Measurements from ENCODE around the gene STAB1.

Gene STAB1

DNA sequence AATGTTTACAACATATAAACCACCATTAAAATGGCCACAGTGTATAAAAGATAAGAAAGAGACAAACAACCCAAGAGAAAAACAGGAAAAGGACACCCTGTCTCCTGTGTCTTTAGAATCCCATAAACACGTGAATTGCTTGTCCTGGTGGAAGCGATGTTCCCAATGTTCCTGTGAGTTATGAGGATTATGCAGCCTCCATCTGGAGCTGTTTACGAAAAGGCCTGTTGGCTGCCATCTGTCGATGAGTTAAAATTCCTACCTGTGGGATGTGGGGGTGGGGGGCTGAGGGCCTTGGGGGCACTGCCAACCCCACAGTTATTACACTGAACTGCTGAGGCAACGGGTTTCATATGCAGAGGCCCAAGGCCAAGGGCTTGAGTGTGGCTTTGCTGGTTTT is 26.1 kb upstream of the STAB1 start:
- Histone ChIP-seq H3K9me3 (ENCODE audit: control insufficient read depth, low read depth, low read length) (no peaks in the 10 kb centered on the region), H3K27ac (ENCODE audit: low read length) (no peak overlapping the region), H3K27me3 (ENCODE audit: control insufficient read depth, insufficient read depth, low read length) (no peaks in the 10 kb centered on the region), H3K9ac (ENCODE audit: low read length) (no peak overlapping the region), H3K4me3 (ENCODE audit: low read length) (no peak overlapping the region), H3K36me3 (ENCODE audit: control insufficient read depth, low read depth, low read length) (peaks cover 32% of the 10 kb centered on the region), H3K4me1 (ENCODE audit: control insufficient read depth, low read depth, low read length) (no peaks in the 10 kb centered on the region)

DNA sequence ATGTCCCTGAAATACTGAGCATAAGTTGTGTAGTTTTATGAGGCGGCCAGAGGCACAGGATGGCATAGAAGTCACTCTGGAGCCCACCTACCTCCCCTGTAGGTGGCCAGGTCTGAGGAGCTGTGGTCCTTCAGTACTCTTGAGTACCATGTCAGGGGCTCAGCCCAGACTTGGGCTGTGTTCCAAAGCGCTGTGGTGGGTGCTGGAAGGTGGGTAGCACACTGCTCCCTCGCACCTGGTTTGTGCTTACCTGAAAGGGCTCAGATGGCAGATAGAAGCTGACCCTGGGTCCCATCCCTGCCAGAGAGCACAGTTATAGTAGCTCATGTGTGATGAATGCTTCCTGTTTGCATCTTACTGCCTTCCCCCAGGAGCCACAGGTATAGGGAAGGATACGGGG is 24.2 kb upstream of the STAB1 start:
- Histone ChIP-seq H3K36me3 (ENCODE audit: control insufficient read depth, low read depth, low read length) (peaks cover 46% of the 10 kb centered on the region), H3K4me1 (ENCODE audit: control insufficient read depth, low read depth, low read length) (no peaks in the 10 kb centered on the region), H3K4me3 (ENCODE audit: low read length) (no peak overlapping the region), H3K27me3 (ENCODE audit: control insufficient read depth, insufficient read depth, low read length) (no peaks in the 10 kb centered on the region), H3K27ac (ENCODE audit: low read length) (no peak overlapping the region), H3K9ac (ENCODE audit: low read length) (no peak overlapping the region), H3K9me3 (ENCODE audit: control insufficient read depth, low read depth, low read length) (no peaks in the 10 kb centered on the region)

DNA sequence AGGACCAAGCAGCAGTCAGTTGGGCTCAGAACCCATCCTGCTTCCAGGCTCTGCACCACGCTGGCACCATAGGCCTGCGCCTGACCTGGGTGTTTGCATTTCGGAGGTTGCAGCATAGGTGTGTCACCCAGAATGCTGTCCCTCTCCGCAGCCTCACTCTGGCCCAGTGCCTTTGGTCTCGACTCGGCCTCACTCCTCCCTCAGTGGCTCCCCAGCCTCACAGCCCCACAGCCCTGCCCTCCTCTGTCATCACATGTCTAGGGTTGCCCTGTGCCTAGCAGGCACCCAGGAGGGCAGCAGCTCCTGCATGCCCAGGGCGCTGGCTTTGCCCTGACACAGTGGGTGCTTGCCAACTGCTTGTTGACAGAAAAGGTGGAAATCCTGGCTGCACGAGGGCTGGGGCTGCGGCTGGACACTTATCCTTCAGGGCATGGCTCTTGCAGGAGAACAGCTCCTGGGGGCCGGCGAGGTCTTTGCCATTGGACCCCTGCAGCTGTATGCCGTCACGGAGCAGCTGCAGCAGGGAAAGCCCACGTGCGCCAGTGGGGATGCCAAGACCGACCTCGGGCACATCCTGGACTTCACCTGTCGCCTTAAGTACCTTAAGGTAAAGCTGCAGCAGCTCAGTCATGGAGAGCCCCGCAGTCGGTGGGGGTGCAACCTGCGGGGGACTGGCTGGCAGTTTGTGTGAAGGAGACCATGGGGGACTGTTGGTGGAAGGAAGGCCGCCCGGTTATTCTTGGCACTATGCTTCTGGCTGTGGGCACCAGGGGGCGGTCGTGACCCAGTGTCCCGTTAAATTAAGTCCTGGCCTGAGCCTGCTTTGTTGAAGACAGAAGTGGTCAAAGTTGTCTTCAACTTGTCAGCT is 23.5 kb upstream of the STAB1 start:
- no peak overlapping the region for H3K27ac ChIP-seq (ENCODE audit: low read length)
- H3K36me3 ChIP-seq (ENCODE audit: control insufficient read depth, low read depth, low read length) = peaks cover 53% of the 10 kb centered on the region

DNA sequence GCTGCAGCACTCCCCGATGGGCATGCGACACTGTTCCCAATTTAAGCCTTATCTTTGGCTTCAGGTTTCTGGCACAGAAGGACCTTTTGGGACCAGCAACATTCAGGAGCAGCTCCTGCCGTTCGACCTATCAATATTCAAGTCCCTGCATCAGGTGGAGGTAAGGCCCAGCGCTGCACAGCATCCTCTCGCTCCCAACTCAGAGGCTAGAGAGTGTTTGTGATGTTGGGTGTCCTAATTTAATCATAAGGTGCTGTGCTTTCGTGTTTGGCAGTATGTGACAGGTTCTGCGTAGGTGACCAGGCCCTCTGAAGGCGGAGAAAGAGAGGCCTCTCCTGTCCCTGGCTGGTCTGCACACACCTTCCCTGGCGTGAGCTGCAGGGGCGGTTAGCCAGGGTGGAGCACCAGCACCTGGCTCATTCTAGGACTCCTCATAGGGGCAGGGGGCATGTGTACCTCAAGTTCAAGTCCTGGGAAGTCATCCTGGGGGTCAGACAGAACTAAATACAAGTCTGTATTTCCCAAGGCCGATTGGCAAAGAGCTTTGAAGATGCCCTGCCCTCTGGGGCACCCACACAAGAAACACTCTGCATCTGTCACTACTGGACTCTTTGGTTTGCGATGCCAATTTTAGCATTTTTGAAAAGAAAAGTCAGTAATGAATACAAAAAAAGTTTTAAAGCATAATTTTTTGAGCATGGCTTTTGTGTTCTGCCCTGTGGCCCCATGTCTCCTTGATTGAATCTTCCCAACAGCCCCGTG is 22.7 kb upstream of the STAB1 start:
- no peak overlapping the region for H3K27ac ChIP-seq (ENCODE audit: low read length)
- no peaks in the 10 kb centered on the region for H3K4me1 ChIP-seq (ENCODE audit: control insufficient read depth, low read depth, low read length)
- peaks cover 61% of the 10 kb centered on the region for H3K36me3 ChIP-seq (ENCODE audit: control insufficient read depth, low read depth, low read length)
- no peak overlapping the region for H3K4me3 ChIP-seq (ENCODE audit: low read length)
- H3K9ac ChIP-seq (ENCODE audit: low read length) = no peak overlapping the region
- H3K9me3 ChIP-seq (ENCODE audit: control insufficient read depth, low read depth, low read length) = no peaks in the 10 kb centered on the region
- no peaks in the 10 kb centered on the region for H3K27me3 ChIP-seq (ENCODE audit: control insufficient read depth, insufficient read depth, low read length)

More for the DNA sequence above, 23.5 kb upstream of the STAB1 start:
- Histone ChIP-seq H3K4me3 (ENCODE audit: low read length) (no peak overlapping the region), H3K9ac (ENCODE audit: low read length) (no peak overlapping the region), H3K27me3 (ENCODE audit: control insufficient read depth, insufficient read depth, low read length) (no peaks in the 10 kb centered on the region), H3K4me1 (ENCODE audit: control insufficient read depth, low read depth, low read length) (no peaks in the 10 kb centered on the region), H3K9me3 (ENCODE audit: control insufficient read depth, low read depth, low read length) (no peaks in the 10 kb centered on the region)

DNA sequence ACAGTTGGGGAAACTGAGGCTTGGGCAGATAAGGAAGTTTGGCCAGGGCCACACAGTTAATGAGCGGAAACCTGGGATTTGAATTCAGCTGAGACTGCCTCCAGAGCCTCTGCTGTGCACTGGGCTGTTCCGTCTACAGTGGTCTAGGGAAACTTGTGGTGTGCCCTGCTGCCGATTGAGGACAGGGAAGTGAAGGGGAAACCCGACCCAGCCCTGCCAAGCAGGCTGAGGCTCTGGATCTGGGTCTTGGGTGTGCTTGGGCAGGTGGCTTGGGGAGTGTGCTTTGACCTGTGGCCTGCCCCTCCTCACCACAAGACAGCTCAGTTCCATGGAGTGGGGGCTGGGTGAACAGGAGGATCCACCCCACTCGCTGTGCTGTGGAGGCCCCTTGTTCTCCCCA is 22.1 kb upstream of the STAB1 start:
- Histone ChIP-seq H3K9ac (ENCODE audit: low read length) (no peak overlapping the region), H3K27ac (ENCODE audit: low read length) (no peak overlapping the region), H3K36me3 (ENCODE audit: control insufficient read depth, low read depth, low read length) (peaks cover 63% of the 10 kb centered on the region)

DNA sequence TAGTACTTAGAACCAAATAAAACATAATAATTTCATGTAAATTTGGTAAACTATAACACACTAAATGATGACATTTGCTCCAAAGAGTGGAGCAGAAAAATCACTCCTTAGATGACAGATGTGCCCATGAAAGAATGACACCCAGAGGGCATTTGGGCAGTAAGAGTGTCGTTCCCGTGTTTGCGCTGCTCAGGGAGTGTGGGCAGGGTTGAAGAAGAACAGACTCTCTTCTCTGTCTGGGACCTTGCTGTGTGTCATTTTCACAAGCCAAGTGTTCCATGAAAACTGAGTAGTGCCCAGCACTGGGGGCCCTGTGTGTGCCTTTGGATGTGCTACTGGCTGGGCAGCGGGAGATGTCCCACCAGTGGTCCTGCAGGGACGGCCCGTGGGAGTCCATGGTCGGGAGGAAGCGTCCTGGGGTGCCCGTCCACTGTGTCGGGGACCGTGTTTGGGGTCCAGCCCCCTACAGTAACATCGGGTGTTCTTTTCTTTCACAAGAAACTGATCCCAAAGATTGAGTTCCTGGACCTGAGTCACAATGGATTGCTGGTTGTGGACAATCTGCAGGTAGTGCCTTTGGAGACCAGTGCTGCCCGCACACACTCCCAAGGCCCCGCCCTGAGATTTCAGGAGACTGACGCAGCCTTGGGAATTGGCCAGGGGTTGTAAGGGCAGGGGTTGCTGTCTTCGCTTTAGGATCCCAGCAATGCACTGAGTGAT is 17.9 kb upstream of the STAB1 start:
- Histone ChIP-seq H3K36me3 (ENCODE audit: control insufficient read depth, low read depth, low read length) (peaks cover 91% of the 10 kb centered on the region), H3K27me3 (ENCODE audit: control insufficient read depth, insufficient read depth, low read length) (no peaks in the 10 kb centered on the region)

More for the DNA sequence above, 22.1 kb upstream of the STAB1 start:
- H3K4me3 ChIP-seq (ENCODE audit: low read length) = no peak overlapping the region
- no peaks in the 10 kb centered on the region for H3K27me3 ChIP-seq (ENCODE audit: control insufficient read depth, insufficient read depth, low read length)
- H3K4me1 ChIP-seq (ENCODE audit: control insufficient read depth, low read depth, low read length) = no peaks in the 10 kb centered on the region
- H3K9me3 ChIP-seq (ENCODE audit: control insufficient read depth, low read depth, low read length) = no peaks in the 10 kb centered on the region

DNA sequence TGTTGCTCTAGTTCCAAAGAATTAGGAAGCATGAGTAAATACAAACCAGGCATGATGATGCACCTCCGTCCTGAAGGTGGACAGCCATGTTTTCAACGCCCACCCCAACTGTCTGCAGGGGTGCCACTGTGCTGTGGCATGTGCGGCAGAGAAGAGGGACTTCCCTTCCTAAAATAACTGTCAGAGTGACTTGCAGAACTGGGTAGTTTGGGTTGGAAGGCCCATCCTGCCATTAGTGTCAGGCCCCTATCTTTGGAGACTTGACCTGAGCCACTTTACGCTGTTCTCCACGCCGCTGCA is 17.4 kb upstream of the STAB1 start:
- H3K9ac ChIP-seq (ENCODE audit: low read length) = no peak overlapping the region
- peaks cover 86% of the 10 kb centered on the region for H3K36me3 ChIP-seq (ENCODE audit: control insufficient read depth, low read depth, low read length)

More for the DNA sequence above, 17.9 kb upstream of the STAB1 start:
- Histone ChIP-seq H3K9me3 (ENCODE audit: control insufficient read depth, low read depth, low read length) (no peaks in the 10 kb centered on the region), H3K4me3 (ENCODE audit: low read length) (no peak overlapping the region), H3K9ac (ENCODE audit: low read length) (no peak overlapping the region), H3K27ac (ENCODE audit: low read length) (no peak overlapping the region), H3K4me1 (ENCODE audit: control insufficient read depth, low read depth, low read length) (no peaks in the 10 kb centered on the region)

DNA sequence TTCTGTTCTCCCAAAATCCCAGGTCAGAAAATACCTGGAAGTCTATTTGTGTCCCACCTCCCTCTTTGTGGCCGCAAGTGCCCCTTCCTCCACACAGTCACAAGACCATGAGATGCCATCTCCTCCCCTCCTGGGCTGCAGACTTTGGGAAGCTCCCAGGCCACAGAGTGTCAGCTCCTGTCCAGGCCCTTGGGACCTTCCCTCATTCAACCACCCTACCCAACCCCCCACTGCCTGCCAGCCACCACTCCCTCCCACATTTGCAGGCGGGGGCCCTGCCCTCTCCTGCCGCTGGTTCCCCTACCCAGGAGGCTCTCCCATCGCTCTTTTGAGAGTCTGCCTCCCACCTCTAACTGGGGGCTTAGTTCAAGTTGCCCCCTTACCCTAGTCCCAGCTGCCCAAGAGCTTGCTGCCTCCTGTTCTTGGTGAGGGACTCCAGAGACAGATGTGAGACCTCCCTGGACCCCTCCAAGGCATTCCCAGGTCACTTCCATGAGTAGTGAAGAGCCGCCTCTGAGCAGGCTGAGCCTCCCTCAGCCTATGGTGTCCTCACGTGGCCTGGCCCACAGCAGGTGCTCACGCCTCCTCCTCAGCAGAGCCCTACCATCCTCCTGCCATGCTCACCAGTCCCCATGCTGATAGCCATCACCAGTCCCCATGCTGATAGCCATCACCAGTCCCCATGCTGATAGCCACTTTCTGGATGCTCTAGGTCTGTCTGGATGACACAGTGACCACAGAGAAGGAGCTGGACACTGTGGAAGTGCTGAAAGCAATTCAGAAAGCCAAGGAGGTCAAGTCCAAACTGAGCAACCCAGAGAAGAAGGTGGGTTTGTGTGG is 15.9 kb upstream of the STAB1 start:
- Histone ChIP-seq H3K27me3 (ENCODE audit: control insufficient read depth, insufficient read depth, low read length) (no peaks in the 10 kb centered on the region), H3K4me3 (ENCODE audit: low read length) (no peak overlapping the region), H3K9me3 (ENCODE audit: control insufficient read depth, low read depth, low read length) (no peaks in the 10 kb centered on the region), H3K4me1 (ENCODE audit: control insufficient read depth, low read depth, low read length) (no peaks in the 10 kb centered on the region), H3K9ac (ENCODE audit: low read length) (no peak overlapping the region), H3K36me3 (ENCODE audit: control insufficient read depth, low read depth, low read length) (peaks cover 72% of the 10 kb centered on the region), H3K27ac (ENCODE audit: low read length) (no peak overlapping the region)

More for the DNA sequence above, 17.4 kb upstream of the STAB1 start:
- H3K27me3 ChIP-seq (ENCODE audit: control insufficient read depth, insufficient read depth, low read length) = no peaks in the 10 kb centered on the region
- H3K9me3 ChIP-seq (ENCODE audit: control insufficient read depth, low read depth, low read length) = no peaks in the 10 kb centered on the region
- H3K4me1 ChIP-seq (ENCODE audit: control insufficient read depth, low read depth, low read length) = no peaks in the 10 kb centered on the region
- H3K27ac ChIP-seq (ENCODE audit: low read length) = no peak overlapping the region
- H3K4me3 ChIP-seq (ENCODE audit: low read length) = no peak overlapping the region

DNA sequence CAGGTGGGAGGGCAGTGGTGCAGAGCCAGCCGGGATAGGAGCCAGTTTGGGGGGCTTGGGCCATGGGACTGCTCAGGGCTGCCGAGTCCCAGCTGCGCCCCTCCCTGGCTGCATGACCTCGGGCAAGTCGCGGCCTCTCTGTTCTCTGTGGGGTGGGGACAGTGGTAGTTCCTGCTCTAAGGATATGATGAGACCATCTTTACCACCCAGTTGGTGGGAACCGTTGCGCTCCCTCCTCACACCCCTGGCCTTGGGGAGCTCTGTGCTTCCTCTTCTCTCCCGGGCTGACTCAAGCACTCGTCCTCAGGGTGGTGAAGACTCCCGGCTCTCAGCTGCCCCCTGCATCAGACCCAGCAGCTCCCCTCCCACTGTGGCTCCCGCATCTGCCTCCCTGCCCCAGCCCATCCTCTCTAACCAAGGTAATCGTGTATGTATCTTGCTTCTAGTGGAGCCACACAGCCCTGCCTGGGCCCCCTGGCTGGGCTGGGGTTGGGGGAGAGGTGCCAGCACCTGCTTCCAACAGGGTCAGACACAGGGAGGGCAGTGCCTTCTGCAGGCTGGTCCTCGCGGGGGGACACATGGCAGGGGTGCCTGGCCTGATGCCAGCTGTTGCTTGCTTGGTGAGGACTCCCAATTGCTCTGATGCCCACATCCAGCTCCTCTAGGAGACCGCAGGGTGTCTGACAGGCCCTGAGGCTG is 15.1 kb upstream of the STAB1 start:
- Histone ChIP-seq H3K9me3 (ENCODE audit: control insufficient read depth, low read depth, low read length) (no peaks in the 10 kb centered on the region), H3K4me3 (ENCODE audit: low read length) (no peak overlapping the region), H3K4me1 (ENCODE audit: control insufficient read depth, low read depth, low read length) (no peaks in the 10 kb centered on the region), H3K9ac (ENCODE audit: low read length) (no peak overlapping the region), H3K27ac (ENCODE audit: low read length) (no peak overlapping the region), H3K27me3 (ENCODE audit: control insufficient read depth, insufficient read depth, low read length) (no peaks in the 10 kb centered on the region), H3K36me3 (ENCODE audit: control insufficient read depth, low read depth, low read length) (peaks cover 68% of the 10 kb centered on the region)

DNA sequence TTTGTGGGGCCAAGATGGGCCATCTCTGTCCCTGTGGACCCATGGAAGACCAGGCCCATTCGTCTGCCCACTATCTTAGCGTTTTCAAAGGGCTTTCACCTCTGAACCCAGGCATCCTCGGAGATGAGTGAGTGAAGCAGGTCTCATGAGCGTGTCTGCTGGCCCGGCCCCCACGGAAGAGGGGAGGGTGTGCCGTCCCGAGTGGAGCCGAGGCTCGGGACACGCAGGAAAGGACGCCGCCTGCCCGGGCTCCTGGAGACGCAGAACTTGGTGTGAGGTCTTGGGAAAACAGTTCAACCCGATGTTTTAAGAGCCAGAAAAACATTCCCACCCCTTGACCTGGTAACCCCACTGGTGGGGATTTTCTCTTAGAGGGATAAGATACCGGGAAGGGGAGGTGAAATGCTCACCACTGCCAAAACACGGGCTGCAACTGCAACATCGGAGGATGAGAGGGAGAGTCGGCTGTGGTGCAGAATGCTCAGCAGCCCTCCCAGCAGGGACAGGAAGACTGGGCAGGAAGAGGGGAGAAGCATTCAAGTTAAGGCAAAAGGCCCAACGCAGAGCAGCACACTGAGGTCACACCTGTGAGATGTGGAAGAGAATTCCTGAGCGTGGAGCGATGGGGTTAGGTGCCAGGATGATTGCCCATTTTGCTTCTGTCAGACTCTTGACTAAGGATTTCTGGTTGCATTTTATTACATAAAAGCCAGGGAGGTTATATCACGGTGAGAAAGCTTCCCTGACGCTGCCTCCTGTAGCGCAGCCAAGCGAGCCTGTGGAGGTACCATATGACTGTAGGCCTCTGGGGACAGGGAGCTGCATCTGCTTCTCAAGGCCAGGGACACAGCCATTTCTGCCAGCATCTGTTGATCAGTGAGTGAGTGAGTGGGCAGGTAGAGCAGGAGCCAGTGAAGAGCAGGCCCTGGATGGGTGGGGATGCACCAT is 14.1 kb upstream of the STAB1 start:
- H3K36me3 ChIP-seq (ENCODE audit: control insufficient read depth, low read depth, low read length) = peaks cover 58% of the 10 kb centered on the region
- no peaks in the 10 kb centered on the region for H3K27me3 ChIP-seq (ENCODE audit: control insufficient read depth, insufficient read depth, low read length)
- H3K4me1 ChIP-seq (ENCODE audit: control insufficient read depth, low read depth, low read length) = no peaks in the 10 kb centered on the region
- H3K9ac ChIP-seq (ENCODE audit: low read length) = no peak overlapping the region
- H3K4me3 ChIP-seq (ENCODE audit: low read length) = no peak overlapping the region
- H3K9me3 ChIP-seq (ENCODE audit: control insufficient read depth, low read depth, low read length) = no peaks in the 10 kb centered on the region
- no peak overlapping the region for H3K27ac ChIP-seq (ENCODE audit: low read length)

Data from iPS-18a (cell line).